Mammary microvascular endothelial cell (primary cell): ENCODE results near the gene ACTA1. TPM values are rescaled to one million over a fixed set of nuclear protein-coding genes. Genes with fewer than 3 reads are reported as not detected.

ENCODE experiments used
- total RNA-seq: library from RNA; depleted of rRNA; stranded (reverse); fragments of >200 nt; gene quantifications from 2 replicates; pipeline ENCODE4 v1.2.3, GENCODE V29; 2015

Gene ACTA1
- total RNA-seq: not detected in 2 replicates

GRCh38 chr1:229434005-229434640 is at the start of gene ACTA1:
Gene ACTA1, minus strand, starts transcription at chr1:229434094. Its CDS starts 979 bp downstream, at chr1:229433115.

Other genes with a start within 250 kb of the ACTA1 start
- gene RAB4A, start 163.0 kb downstream of the ACTA1 start, total RNA-seq: 14.1 and 18.5 TPM in 2 replicates
- 5.8 and 5.9 TPM in 2 replicates for gene CCSAP, start 91.0 kb downstream of the ACTA1 start, total RNA-seq
- 25.8 and 27.3 TPM in 2 replicates for gene NUP133, start 74.2 kb upstream of the ACTA1 start, total RNA-seq
- 23.1 and 24.7 TPM in 2 replicates for gene ABCB10, start 124.6 kb upstream of the ACTA1 start, total RNA-seq
- gene TAF5L, start 192.0 kb upstream of the ACTA1 start, total RNA-seq: 17.9 and 20.2 TPM in 2 replicates
- gene URB2, start 192.2 kb upstream of the ACTA1 start, total RNA-seq: 10.1 and 13.9 TPM in 2 replicates